Panc1 (cell line): ENCODE data around the gene SH3PXD2A. TPM values are rescaled to one million over a fixed set of nuclear protein-coding genes. Genes with fewer than 3 reads are reported as not detected.

ENCODE experiments used
- ATAC-seq: fragments of 200-7000 bp; cut with Tn5 transposase; 2 replicates; pipeline ENCODE4 v1.9.1; 2020; ENCODE audit warnings: mild to moderate bottlenecking, moderate library complexity
- BruUV-seq: library from RNA; stranded (reverse); fragments of 400-500 nt; replicated peaks from 2 replicates; lab custom pipeline; 2021; lab: Mats Ljungman, UMichigan
- CTCF ChIA-PET: fragments of 300-600 bp; sonication (Branson Sonifier 250); formaldehyde crosslinking; loops from one replicate; lab custom pipeline; 2022; ENCODE audit warnings: antibody characterized with exemption; lab: Charles Lee
- POLR2A ChIA-PET: fragments of 300-600 bp; sonication (Branson Sonifier 250); formaldehyde crosslinking; loops from one replicate; lab custom pipeline; 2022; ENCODE audit warnings: antibody characterized with exemption; lab: Charles Lee
- DNase-seq: peaks from one replicate; pipeline ENCODE4 v3.0.0-alpha.2; 2010; ENCODE audit warnings: low read depth, low spot score
- H3K27ac ChIP-seq: 2 replicates; pipeline ENCODE4 v1.5.1; 2011; ENCODE audit warnings: mild to moderate bottlenecking, low read length, inconsistent platforms
- H3K27me3 ChIP-seq: fragments of 200-500 bp; sonication (Bioruptor generic); 2 replicates; pipeline ENCODE4 v1.6.0; 2014; ENCODE audit warnings: low read length, inconsistent platforms; ENCODE audit not compliant: control insufficient read depth, insufficient read depth
- H3K36me3 ChIP-seq: fragments of 200-500 bp; sonication (Bioruptor generic); 2 replicates; pipeline ENCODE4 v1.5.1; 2014; ENCODE audit warnings: inconsistent platforms, mild to moderate bottlenecking, low read length, moderate library complexity; ENCODE audit not compliant: control insufficient read depth, insufficient read depth
- H3K4me1 ChIP-seq: 2 replicates; pipeline ENCODE4 v1.5.1; 2011; ENCODE audit warnings: inconsistent platforms, mild to moderate bottlenecking, low read length, moderate library complexity; ENCODE audit not compliant: control insufficient read depth, insufficient read depth
- H3K4me3 ChIP-seq, 2 experiments: 2 replicates each; pipeline ENCODE4 v1.5.1; 2011 to 2012; ENCODE audit warnings: low read depth in 2 of 2, low read length in 2 of 2, mild to moderate bottlenecking in 2 of 2, inconsistent platforms in 1 of 2, moderate library complexity in 1 of 2
- H3K9me3 ChIP-seq: fragments of 200-500 bp; sonication (Bioruptor generic); 2 replicates; pipeline ENCODE4 v1.5.1; 2014; ENCODE audit warnings: low read depth, mild to moderate bottlenecking, inconsistent platforms, low read length, moderate library complexity; ENCODE audit not compliant: control insufficient read depth, insufficient read depth
- CTCF ChIP-seq: fragments of 450-650 bp; IDR thresholded peaks from 2 replicates; pipeline ENCODE4 v1.5.1; 2017; ENCODE audit warnings: mild to moderate bottlenecking
- POLR2AphosphoS5 ChIP-seq: IDR thresholded peaks from 2 replicates; pipeline ENCODE4 v1.6.1; 2012; ENCODE audit warnings: mild to moderate bottlenecking, low read depth, low read length, moderate library complexity
- SIN3A ChIP-seq: IDR thresholded peaks from 2 replicates; pipeline ENCODE4 v1.6.1; 2012; ENCODE audit warnings: low read depth, mild to moderate bottlenecking, low read length, moderate library complexity, borderline replicate concordance; ENCODE audit not compliant: insufficient read depth
- TCF7L2 ChIP-seq: IDR thresholded peaks from 2 replicates; pipeline ENCODE4 v1.6.1; 2011; ENCODE audit warnings: mild to moderate bottlenecking, low read depth, low read length, inconsistent platforms
- in situ Hi-C: cut with HindIII; loops from 2 replicates; pipeline ENCODE4 v1.10.0; 2016; ENCODE audit warnings: low sequenced_read_pairs, low pct_unique_long_range_greater_than_20kb
- intact Hi-C: fragments of 100-400 bp; cut with micrococcal nuclease; formaldehyde crosslinking; loops from one replicate; pipeline ENCODE4 v1.10.0; 2022; ENCODE audit not compliant: unreplicated experiment
- total RNA-seq: library from RNA; stranded (reverse); gene quantifications from one replicate; pipeline ENCODE4 v1.2.1, GENCODE V29; 2021; ENCODE audit not compliant: unreplicated experiment
- TF ChIP-seq, protein P1 (sequence below), 2 experiments: IDR thresholded peaks; 2 replicates each; pipeline ENCODE4 v1.6.1; 2011 to 2012; ENCODE audit warnings: low read depth in 2 of 2, control low read depth in 1 of 2, low read length in 1 of 2, mild to moderate bottlenecking in 1 of 2, moderate library complexity in 1 of 2; ENCODE audit not compliant: insufficient read depth in 1 of 2

The SH3PXD2A gene
- total RNA-seq, 1 experiment from 2014 or later, result 5.7 TPM

GRCh38 chr10:103564776-103565520, 290.4 kb downstream of the SH3PXD2A start:
- TF ChIP-seq, protein P1, sequence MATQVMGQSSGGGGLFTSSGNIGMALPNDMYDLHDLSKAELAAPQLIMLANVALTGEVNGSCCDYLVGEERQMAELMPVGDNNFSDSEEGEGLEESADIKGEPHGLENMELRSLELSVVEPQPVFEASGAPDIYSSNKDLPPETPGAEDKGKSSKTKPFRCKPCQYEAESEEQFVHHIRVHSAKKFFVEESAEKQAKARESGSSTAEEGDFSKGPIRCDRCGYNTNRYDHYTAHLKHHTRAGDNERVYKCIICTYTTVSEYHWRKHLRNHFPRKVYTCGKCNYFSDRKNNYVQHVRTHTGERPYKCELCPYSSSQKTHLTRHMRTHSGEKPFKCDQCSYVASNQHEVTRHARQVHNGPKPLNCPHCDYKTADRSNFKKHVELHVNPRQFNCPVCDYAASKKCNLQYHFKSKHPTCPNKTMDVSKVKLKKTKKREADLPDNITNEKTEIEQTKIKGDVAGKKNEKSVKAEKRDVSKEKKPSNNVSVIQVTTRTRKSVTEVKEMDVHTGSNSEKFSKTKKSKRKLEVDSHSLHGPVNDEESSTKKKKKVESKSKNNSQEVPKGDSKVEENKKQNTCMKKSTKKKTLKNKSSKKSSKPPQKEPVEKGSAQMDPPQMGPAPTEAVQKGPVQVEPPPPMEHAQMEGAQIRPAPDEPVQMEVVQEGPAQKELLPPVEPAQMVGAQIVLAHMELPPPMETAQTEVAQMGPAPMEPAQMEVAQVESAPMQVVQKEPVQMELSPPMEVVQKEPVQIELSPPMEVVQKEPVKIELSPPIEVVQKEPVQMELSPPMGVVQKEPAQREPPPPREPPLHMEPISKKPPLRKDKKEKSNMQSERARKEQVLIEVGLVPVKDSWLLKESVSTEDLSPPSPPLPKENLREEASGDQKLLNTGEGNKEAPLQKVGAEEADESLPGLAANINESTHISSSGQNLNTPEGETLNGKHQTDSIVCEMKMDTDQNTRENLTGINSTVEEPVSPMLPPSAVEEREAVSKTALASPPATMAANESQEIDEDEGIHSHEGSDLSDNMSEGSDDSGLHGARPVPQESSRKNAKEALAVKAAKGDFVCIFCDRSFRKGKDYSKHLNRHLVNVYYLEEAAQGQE (IDR thresholded peaks at IDR 0.05; ENCODE audit: insufficient read depth in 1 of 2, low read depth in 2 of 2, low read length in 1 of 2), result no peak
- TF ChIP-seq SIN3A, result no peak
- peak; percentile 95 for TF ChIP-seq CTCF
- TF ChIP-seq TCF7L2, result no peak
- H3K4me1 ChIP-seq, result no peaks in the 10 kb centered on the region
- H3K36me3 ChIP-seq, result no peaks in the 10 kb centered on the region
- ATAC-seq (peak; percentile 82), DNase-seq (no peak)
- no peak overlapping the region for H3K4me3 ChIP-seq
- H3K27ac ChIP-seq, result no peak overlapping the region
- no peaks in the 10 kb centered on the region for H3K27me3 ChIP-seq
- intact Hi-C loops, result no loop called here
- no TSS peak for BruUV-seq
- in situ Hi-C loops, result no loop called here
- ChIA-PET CTCF (interaction anchor here (0.6 to 1.2 kb wide), 4 partner anchors 8 to 169 kb away, joined by 3 to 6 read pairs (median 4); no protein-coding TSS in a partner anchor), POLR2A (no interaction called here)
- no peaks in the 10 kb centered on the region for H3K9me3 ChIP-seq

- in situ Hi-C loops, result no loop called here
- Histone ChIP-seq H3K4me1 (no peaks in the 10 kb centered on the region), H3K27me3 (no peaks in the 10 kb centered on the region), H3K4me3 (no peak overlapping the region), H3K9me3 (no peaks in the 10 kb centered on the region), H3K36me3 (no peaks in the 10 kb centered on the region), H3K27ac (no peak overlapping the region)
- CTCF ChIA-PET, result interaction anchor here (0.6 to 1.2 kb wide), 4 partner anchors 8 to 169 kb away, joined by 3 to 6 read pairs (median 4); no protein-coding TSS in a partner anchor
- ATAC-seq, result peak; percentile 30
- no TSS peak for BruUV-seq
- TF ChIP-seq TCF7L2 (no peak), POLR2AphosphoS5 (no peak), CTCF (no peak), SIN3A (no peak)
- TF ChIP-seq, protein P1 (IDR thresholded peaks at IDR 0.05; ENCODE audit: insufficient read depth in 1 of 2, low read depth in 2 of 2, low read length in 1 of 2), result no peak
- POLR2A ChIA-PET, result no interaction called here
- DNase-seq, result no peak
- intact Hi-C loops, result no loop called here
Observed at GRCh38 chr10:103564116-103564501, 291.3 kb downstream of the SH3PXD2A start.
